HL-60/S4 treated with phorbol 12-myristate 13-acetate at 8.2 ng/mL for 4 days and 3 days (cell line): ENCODE data around the gene NTM.
"Not testable (repeated sequence)": the region's sequence is repeated elsewhere in the genome, so short reads cannot be mapped to it uniquely, and the experiment has no call there.

Experiments
- in situ Hi-C: fragments of 300-500 bp; cut with MboI; formaldehyde crosslinking; loops from 2 replicates; pipeline ENCODE4 v1.15.0; 2022; ENCODE audit warnings: low sequenced_read_pairs

The NTM gene

GRCh38 chr11:132049205-132049604, 678.8 kb downstream of the NTM start:
- in situ Hi-C loops, result no loop called here

GRCh38 chr11:132050049-132050448, 679.6 kb downstream of the NTM start:
- in situ Hi-C loops, result no loop called here

GRCh38 chr11:132050577-132051165, 680.3 kb downstream of the NTM start:
- in situ Hi-C loops, result no loop called here

- in situ Hi-C loops, result no loop called here
Measured at GRCh38 chr11:132051704-132052103, 681.3 kb downstream of the NTM start.

- in situ Hi-C loops, result no loop called here
Measured at GRCh38 chr11:132052342-132052741, 681.9 kb downstream of the NTM start.

- in situ Hi-C loops, result no loop called here
Measured at GRCh38 chr11:132052904-132053303, 682.5 kb downstream of the NTM start.

GRCh38 chr11:132054822-132055221, 684.4 kb downstream of the NTM start:
- in situ Hi-C loops, result no loop called here

GRCh38 chr11:132055296-132055695, 684.9 kb downstream of the NTM start:
- in situ Hi-C loops, result no loop called here

GRCh38 chr11:132056689-132057088, 686.3 kb downstream of the NTM start:
- in situ Hi-C loops, result no loop called here

GRCh38 chr11:132057266-132057665, 686.9 kb downstream of the NTM start:
- in situ Hi-C loops, result no loop called here

GRCh38 chr11:132058211-132058772, 687.9 kb downstream of the NTM start:
- in situ Hi-C loops, result no loop called here

- in situ Hi-C loops, result no loop called here
Measured at GRCh38 chr11:132060567-132060966, 690.2 kb downstream of the NTM start.

- in situ Hi-C loops, result no loop called here
Measured at GRCh38 chr11:132062031-132062430, 691.6 kb downstream of the NTM start.

- in situ Hi-C loops, result no loop called here
Measured at GRCh38 chr11:132062541-132062940, 692.1 kb downstream of the NTM start.

- in situ Hi-C loops, result no loop called here
Measured at GRCh38 chr11:132064987-132065620, 694.7 kb downstream of the NTM start.

GRCh38 chr11:132068556-132068955, 698.1 kb downstream of the NTM start:
- in situ Hi-C loops, result no loop called here

- in situ Hi-C loops, result not testable (repeated sequence)
Measured at GRCh38 chr11:132069593-132069992, 699.2 kb downstream of the NTM start.

GRCh38 chr11:132070907-132071306, 700.5 kb downstream of the NTM start:
- in situ Hi-C loops, result not testable (repeated sequence)

GRCh38 chr11:132072044-132072857, 701.8 kb downstream of the NTM start:
- in situ Hi-C loops, result no loop called here

GRCh38 chr11:132072858-132073211, 702.4 kb downstream of the NTM start:
- in situ Hi-C loops, result no loop called here

- in situ Hi-C loops, result no loop called here
Measured at GRCh38 chr11:132073787-132074186, 703.4 kb downstream of the NTM start.

- in situ Hi-C loops, result no loop called here
Measured at GRCh38 chr11:132075447-132075846, 705.0 kb downstream of the NTM start.
